SW 1271 (cell line): Measurements from ENCODE around the gene WNK2.

ENCODE experiments used
- DNase-seq, 2 experiments: peaks; one replicate each; lab custom pipeline; 2025; lab: John Stamatoyannopoulos, UW

WNK2 gene

DNA sequence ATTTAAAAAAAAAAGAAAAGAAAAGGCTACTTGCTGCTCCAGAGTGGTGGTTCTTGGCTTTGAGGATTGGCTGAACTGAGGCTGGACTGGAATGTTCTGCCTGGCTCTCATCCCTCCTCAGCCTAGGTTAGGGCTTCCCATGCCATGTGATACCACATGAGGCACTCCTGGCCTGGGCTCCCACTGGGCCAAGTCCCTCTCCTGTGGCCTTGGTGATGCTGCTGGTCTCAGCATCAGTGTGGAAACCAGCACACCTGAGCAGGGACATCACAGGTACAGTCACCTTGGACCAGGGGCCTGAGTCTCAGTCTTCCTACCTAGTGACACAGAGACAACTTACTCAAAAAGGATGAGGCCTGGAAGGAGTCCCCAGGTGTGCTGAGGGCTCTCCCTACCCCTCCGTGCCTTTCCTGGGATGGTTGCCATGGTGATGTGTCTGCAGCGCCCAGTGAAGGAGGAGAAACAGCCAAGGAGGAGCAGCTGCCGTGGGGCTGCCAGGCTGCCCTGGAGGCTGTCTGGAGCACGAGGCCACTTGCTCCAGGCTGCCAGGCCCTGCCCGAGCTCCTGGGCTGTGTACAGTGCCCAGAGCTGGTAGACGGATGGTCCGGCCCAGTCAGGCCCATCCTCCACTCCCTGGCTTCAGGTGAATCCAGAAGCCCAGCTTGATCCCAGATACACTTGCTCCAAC, 71.0 kb downstream of the WNK2 start:
- no peak for DNase-seq

DNA sequence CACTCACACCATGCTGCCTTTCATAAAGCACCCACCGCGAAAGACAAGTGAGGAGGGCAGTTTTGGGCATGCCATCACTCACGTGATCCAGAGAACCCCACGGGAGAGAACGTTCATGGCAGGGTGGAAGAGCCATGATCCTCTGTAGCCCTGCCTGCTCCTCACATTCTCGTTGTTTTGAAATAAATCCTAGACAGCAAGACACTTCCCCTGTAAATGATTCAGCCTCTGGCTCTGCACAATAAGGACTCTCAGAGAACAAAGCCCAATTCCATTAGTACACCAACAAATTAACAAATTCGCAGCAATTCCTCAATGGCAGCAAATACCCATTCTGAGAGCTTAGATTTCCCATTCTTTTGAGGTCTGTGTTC, 71.5 kb downstream of the WNK2 start:
- DNase-seq, result no peak

DNA sequence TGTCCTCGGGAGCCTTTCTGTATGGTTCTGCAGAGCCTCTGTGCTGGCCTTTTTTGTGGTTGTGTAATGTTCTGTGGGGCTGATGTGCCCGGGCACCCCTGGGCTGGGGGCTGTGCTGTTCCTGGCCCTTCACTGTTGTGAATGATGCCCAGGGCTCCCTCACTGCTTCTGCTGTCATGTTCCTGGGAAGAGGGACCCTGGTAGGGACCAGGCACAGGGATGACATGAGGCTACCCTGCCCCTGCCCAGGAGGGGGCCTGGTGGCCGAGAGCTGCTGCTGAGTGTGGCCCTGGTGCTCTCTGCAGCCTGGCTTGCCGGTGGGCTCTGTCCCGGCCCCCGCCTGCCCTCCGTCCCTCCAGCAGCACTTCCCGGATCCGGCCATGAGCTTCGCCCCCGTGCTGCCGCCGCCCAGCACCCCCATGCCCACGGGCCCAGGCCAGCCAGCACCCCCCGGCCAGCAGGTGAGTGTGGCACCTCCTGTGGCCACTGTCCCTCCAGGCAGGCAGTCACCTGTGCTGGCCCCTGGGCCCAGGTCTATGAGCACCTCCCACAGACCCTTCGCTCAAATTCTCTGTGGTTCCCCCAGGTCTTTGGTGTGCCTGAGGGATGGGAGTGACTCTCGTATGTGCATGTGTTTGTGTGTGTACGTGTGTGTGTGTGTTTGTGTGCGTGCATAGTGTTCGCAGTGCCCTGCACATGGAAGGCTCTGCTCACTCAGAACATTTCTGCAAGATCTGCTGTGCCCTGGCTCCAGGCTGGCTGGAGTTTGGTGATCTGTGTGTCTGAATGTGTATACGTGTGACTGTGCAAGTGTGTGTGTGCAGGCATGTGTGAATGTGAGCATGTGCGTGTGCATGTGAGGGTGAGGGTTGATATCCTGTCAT, 72.3 kb downstream of the WNK2 start:
- DNase-seq, result no peak

DNA sequence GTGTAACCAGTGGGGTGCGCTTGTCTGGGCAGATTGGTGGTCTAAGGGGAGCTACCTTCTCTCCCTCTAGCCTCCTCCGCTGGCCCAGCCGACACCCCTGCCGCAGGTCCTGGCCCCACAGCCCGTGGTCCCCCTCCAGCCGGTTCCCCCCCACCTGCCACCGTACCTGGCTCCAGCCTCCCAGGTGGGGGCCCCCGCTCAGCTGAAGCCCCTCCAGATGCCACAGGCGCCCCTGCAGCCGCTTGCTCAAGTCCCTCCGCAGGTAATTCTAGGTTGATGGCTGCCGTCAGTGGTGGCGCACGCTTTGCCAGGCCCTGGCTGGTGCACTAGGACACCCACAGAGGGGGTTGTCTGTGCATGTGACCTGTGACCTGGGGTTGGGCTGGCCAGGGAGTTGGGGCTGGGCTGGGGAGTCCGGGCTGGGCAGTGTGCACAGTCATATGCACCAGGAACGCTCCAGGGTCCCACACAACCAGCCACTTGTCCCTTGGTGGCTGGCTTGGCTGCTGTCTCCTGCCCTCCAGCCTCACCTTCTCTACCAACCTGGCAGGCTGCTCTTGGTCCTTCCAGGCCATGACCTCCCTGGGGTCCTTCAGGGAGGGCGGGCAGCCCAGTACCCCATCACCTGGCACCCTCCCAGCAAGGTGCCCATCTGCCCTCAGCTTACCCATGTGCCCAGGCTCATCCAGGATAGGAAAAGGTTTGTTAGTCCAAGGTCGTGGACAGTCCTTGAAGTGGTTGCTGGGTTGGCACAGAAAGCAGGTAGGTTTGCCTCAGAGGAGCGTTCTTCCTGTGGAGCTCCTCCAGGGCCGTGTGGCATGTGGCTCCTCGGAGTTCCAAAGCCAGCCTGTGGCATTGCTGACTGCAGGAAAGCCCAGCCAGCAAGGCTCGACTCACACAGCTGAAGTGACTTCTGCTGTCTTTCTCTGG, 73.2 kb downstream of the WNK2 start:
- no peak for DNase-seq

DNA sequence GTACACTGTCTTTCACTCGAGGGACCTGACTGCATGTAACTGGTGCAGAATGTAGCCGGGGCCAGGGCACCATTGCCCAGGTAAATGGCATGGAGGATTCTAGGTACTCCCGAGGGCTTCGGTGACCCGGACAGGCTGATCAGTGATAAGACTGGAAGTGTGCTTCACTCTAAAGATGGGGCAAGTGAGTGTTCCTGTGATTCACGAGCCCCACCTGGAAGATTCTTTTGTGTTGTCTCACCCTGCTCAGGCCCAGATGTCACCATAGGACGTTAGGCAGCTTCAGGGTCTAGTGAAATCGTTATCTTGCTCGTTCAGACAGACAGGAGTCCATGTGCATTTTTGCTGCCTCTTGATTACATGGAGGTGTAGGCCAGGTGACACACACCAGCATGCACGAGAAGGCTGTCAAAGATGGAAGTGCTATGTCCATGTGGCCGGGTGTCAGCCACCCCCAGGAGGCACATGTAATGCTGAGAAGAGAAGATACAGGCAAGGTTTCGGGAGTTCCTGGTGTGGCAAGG, 73.9 kb downstream of the WNK2 start:
- no peak for DNase-seq

DNA sequence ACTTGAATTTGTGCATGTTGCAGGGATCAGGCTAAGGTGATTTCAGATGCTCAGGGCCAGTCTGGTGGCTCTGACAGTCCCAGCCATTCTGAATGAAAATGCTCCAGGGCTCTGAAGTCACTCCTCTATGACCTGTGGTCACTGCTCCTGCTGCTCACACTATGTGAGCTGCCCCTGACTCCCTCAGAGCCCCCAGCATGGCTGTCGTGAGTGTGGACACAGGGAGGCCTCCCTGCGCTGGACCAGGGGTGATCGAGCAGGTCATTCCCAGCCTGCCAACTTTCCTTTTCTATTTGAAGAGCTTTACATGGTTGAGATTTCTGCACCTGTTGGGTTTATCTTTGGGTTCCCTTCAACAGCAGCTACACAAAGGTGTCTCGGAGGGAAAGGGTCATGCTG, 74.5 kb downstream of the WNK2 start:
- no peak for DNase-seq

DNA sequence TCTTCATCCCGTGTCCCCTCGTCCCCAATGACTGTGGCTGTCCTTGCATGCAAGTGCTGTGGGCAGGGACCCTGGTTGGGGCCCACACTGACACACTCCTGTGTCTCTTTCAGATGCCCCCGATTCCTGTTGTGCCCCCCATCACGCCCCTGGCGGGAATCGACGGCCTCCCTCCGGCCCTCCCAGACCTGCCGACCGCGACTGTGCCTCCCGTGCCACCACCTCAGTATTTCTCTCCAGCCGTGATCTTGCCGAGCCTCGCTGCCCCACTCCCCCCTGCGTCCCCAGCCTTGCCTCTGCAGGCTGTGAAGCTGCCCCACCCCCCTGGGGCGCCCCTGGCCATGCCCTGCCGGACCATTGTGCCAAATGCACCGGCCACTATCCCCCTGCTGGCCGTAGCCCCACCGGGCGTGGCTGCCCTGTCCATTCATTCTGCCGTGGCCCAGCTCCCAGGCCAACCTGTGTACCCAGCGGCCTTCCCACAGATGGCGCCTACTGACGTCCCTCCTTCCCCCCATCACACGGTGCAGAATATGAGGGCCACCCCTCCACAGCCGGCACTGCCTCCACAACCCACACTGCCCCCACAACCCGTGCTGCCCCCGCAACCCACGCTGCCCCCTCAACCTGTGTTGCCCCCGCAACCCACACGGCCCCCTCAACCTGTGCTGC, 75.0 kb downstream of the WNK2 start:
- no peak for DNase-seq

DNA sequence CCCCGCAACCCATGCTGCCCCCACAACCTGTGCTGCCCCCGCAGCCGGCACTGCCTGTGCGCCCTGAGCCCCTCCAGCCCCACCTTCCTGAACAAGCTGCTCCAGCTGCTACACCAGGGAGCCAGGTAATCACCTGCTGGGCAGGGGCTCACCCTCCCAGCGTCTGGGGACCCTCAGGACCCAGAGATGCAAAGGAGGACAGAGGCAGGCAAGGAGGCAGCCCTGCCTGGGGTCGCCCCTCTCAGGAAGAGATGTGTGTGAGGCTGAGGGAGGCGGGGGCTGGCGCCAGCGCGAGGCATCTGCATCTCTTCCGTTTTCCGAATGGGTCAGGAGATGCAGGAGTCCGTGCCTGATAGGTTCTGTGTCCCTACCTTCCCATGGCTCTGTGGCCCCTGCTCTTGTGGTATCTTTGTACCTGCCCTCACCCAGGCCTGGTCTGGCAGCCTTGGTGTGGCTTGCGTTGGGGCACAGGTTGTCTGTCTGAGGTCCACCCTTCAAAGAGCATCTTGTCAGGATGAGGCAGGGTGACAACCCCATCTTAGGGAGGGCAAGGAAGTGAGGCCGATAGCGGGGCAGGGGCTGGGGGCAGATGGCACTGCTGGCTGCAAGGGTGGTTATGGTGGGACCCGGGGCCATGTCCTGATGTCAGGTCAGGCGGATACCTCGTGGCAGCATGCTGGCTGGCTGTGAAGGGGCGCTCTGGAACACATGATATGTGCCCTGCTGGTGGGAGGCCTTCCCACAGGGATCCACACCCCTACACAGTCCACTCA, 75.7 kb downstream of the WNK2 start:
- no peak for DNase-seq

DNA sequence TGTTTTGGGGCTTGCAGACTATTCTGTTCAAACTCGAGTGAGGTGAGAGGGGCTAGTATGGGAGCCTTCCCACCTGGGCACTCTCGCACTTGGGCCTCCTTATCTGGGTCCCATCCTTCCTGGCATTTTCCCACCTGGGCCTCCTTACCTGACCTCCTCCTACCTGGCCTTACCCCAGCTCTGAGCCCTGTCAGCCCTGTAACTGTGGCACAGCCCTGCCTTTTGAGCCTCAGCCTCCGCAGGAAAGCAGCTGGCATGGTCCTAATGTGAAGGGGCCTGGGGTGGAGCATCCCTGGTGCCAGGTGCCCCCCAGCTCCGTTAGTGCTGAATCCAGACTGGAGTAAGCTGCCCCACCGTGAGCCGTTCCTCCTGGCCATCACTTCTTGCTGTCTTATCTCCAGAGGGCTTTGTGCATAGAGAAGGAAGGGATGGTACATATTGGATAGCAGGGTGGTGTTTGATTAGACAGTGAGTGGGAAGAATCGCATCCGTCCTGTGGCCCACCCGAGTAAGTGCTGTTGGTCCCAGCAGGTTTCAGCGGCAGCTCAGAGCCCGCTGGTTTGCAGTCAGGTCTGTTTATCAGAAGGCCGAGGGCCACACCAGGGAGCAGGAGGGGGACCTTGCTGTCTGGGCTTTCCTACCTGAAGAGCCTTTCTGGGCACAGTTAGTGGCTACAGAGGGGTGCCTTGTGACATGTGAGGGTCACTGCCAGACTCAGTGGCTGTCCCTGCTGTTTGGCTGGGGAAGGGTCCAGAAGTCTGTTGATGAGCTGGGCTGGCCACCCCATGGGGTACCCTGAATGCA, 76.5 kb downstream of the WNK2 start:
- DNase-seq, result no peak

DNA sequence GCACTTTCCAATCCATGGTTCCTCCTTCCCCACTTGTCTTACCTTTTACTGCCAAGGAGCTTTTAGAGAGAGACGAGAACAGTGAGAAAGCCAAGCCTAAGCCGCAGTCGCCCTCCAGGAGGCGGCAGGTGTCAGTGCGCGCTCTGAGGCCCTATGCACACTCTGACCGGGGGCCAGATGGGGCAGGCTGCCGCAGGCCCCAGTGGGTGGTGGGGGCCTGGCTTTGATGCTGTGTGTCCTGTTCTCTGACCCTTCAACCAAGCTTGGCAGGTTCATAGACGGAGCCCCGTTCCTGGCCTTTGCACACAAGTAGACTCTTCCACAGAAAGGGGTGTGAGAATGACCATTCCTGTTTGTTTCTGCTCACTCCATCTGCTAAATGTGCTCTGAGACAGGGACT, 77.3 kb downstream of the WNK2 start:
- no peak for DNase-seq

DNA sequence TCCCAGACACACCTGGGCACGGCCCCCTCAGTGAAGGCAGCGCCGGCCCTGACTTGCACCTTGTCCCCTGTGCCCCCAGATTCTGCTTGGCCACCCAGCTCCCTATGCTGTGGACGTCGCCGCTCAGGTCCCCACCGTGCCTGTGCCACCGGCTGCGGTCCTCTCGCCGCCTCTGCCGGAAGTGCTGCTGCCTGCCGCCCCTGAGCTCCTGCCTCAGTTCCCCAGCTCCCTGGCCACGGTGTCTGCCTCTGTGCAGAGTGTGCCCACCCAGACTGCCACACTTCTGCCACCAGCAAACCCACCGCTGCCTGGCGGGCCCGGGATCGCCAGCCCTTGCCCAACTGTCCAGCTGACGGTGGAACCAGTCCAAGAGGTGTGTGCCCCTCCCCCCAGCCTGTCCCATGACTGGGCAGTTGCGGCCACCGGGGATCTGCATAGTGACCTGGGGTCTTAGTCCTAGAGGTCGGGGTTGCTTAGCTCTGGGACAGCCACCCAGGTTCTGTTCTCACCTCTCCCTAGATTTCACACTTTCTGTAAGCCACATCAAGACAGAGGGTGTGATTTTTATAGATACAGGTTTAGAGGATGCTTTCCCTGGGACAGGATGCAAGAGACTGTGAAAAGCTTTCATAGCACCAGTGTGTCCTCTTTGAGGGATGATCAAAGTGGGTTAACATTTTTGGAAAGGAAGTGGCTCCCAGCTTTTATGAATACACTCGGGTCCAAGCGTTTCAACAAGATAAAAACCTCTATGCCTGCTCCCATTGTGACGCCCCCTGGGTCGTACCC, 78.0 kb downstream of the WNK2 start:
- no peak for DNase-seq

DNA sequence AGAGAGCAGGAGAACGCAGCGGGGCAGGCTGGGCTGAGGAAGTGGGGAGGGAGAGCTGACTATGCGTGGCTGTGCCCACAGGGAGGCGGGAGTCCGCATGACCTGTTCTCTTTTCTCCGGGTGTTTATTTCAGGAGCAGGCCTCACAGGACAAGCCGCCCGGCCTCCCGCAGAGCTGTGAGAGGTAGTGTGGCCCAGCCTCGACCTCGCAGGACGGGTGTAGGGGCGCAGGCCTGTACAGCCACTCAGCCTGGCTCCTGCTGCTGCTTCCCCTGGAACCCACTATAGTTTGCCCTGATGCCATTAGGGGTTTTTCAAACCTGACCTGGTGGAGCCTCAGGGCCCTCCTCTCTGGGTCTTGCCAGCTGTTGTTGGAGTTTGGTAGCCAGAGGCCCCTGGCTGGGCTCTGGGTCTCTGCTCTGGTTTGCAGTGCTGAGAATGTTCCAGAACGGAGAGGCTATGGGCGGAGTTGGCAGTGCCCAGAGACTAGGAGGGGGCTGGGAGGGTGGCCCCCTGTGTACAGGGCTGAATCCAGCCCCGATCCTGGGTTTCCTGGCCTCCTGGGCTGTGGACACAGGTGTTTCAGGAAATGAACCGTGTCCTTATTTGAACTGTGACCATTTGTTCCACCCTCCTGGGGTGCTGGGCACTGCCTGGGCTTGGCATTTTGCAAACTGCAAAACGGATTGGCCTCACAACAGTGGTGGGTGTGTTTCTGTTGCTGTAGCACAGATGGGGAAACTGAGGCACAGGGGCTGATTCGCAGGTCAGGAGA, 78.8 kb downstream of the WNK2 start:
- no peak for DNase-seq

DNA sequence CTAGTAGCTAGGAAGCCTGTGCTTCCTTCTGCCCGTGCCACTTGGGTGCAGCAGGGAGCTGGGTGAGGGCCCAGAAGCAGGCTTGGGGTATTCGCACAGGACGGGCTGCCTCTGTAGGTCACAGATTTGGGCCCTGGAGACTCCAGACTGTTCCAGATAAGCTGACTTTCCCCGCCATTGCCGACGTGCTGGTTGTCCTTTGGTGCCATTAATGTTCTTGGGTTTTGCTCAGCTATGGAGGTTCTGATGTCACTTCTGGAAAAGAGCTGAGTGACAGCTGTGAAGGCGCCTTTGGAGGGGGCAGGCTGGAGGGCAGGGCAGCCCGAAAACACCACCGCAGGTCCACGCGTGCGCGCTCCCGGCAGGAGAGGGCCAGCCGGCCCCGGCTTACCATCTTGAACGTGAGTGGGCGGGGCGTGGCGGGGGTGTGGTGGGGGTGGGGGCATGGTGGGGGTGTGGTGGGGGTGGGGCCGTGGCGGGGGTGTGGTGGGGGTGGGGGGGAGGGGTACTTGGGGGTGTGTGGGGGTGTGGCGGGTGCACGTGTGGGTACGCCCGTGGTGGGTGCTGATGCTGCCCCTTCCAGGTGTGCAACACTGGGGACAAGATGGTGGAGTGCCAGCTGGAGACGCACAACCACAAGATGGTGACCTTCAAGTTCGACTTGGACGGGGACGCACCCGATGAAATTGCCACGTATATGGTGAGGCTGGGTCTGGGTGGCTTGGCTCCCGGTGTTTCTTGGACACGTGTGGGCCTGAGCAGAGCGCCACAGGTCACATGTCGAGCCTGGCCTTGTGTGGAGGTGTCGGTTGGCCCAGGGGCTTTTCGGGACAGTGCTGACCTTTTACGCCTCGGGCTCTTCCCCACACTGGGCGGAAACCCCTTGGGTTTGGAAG, 79.6 kb downstream of the WNK2 start:
- DNase-seq, result no peak

DNA sequence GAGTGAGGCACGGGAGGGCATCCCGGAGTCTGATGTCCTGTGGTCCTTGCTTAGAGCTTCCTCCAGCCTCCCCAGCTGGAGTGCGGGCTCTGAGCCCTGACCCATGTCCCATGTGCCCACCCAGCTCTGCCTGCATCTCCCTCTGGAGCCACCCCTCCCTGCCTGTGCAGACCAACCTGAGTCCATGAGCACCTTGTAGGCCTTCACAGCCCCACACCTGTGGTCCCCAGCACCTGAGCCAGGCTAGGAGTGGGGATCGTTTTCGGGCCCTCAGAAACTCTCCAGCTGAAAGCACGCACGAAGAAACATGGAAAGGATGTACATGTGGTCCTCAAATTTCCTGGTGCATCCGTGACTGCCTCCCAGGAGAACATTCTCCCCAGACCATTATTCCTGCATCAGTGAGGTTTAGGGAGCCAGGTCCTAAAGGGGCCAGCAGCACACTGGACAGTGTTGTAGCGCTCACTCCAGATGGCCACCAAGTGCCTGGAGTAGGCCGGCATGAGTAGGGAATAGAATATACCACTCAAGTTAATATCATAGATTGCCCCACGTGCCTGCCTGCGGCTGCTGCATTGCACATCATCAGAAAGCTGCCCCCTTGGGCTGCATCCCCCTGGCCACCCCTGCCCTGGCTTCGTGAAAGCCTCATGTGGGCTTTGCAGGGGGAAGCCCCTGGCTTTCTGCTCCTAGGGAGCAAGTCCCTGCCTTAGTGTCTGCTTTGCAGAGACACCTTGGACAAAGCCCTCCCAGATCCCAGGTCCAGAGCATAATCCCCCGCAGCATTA, 80.6 kb downstream of the WNK2 start:
- DNase-seq, result no peak

DNA sequence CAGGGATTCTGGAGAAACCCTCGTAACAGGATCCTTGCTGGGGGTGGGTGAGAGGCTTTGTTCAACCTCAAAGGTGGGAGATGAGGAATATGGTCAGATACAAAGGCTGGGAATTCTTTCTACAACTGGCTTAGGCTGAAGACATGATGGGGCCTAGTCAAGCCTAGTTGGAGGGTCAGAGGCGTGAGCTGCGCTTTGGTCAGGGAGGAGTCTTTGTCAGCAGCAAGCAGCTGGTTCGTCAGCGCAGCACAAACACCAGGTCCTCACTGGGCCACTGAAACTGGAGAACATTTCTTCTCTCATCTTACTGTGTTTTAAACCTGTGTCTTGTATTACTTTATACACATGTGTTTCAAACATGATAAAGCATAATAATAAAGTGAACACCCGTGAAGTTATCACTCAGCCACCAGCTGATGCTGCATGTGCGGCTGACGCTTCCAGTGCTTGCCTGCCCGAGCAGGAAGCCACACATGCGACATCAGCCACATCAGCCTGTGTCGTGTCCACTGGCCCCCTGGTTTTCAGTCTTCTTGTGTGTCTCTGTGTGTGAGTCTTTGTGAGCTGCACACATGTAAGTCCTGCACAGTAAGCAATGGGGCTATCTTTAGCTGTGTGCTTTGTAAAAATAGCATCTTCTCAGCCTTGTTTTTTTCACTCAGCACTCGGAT, 81.5 kb downstream of the WNK2 start:
- no peak for DNase-seq

DNA sequence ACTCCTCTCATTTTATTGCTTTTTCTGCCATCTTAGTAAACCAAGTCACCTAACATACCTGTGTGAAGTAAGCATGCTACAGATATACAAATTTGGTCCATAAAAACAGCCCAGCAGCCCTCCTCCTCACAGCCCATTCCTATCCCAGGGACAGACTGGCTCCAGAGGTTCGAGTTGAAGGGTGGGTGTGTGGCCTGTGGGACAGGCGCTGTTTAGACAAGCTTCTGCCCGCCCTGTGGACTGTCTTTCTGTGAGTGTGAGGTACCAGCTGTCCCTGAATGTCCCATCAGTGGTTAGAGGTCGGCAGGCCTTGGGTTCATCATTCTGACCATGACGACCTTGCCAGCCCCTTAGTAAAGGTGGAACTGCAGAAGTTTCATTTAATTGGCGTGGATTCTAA, 82.0 kb downstream of the WNK2 start:
- no peak for DNase-seq
